ENCODE results near the gene UBAP1L.

Gene UBAP1L

DNA sequence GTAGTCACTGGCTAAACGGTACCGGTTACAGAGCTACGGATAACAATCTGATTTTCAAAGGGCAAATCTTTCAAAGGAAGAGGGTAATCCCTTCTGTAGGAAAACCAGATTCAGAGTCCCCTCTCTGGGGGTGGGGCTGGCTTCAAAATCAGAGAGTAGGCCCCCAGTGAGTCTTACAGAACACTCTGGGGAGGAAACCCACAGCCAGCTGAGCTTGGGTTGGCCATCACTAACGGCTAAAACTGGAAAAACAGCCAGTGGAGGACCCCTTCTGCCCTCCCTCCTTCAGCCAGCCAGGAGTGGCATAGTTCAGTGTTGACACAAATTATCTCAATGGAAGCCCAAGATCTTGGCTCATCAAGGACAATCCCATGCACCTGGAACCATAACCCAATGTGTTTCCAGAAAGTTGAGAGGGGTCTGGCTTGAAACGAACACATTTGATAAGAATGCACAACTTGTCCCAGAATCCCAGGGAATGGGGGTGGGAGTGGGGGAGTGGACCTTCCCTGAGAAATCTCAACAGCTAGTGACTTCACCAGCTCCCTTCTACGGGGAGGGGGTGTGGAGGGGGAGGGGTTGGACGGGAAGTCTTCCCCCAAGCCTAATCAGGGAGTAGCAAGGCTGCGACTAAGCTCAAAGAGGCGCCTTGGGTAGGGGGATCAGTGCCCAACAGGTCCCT, 48.2 kb downstream of the UBAP1L start:
- DNase-seq (ENCODE audit: low read depth in 3 of 3) = no peak

DNA sequence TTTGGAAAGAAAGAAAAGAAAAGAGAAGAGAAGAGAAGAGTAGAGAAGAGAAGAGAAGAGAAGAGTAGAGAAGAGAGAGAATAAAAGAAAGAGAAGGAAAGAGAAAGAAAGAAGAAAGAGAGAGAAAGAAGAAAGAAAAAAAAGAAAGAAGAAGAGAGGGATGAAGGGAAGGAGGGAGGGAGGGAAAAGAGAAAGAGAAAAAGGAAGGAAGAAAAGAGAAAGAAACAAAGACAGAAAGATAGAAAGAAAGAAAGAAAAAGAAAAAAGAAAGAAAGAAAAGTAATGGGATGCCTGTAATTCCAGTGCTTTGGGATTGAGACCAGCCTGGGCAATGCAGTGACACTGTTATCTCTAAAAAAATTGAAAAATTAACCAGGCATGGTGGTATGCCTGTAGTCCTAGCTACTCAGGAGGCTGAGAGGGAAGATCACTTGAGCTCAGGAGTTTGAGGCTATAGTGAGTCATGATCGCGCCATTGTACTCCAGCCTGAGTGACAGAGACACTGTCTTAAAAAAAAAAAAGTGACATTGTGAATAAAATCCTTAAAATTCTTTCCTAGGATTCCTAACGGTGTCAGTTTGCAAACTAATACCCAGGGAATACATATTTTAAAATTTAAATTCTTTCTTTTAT, 48.9 kb downstream of the UBAP1L start:
- no peak for DNase-seq (ENCODE audit: low read depth in 3 of 3)

DNA sequence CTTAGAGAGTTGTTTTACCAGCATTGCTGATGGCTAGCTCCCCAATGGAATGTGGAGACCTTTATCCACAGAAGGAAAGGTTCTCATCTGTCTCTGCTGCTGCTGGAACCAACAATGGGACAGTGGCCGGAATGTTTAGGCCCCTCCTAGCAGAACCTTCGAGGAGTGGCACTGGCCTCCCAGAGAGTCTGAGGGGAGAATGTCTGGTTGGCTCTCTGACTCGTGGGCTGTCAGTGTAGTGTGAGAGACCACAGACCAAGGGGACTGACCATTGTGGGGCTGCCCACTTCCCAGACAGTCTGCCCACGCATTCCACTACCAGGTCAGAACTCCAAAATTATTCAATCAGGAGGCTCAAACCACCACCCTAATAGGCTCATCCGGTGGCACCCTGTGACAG, 52.3 kb downstream of the UBAP1L start:
- DNase-seq (ENCODE audit: low read depth in 3 of 3) = no peak

DNA sequence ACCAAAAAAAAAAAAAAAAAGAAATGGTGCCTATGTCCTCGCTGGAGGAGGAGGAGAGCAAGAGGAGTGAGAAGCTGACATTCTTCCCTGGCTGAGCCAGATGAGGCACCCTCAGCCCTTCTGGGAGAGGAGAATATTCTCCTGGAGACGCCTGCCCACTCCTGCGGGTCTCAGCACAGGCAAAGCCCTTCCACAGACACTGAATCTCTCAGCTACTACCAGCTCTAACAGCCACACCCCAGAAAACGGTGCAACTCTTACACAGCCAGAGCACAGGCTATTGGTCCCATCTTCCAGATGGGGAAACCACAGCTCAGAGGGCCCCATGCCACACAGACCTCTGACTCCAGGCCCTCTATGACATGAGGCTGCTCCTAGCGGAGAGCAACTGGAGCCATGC, 52.9 kb downstream of the UBAP1L start:
- no peak for DNase-seq (ENCODE audit: low read depth in 3 of 3)

DNA sequence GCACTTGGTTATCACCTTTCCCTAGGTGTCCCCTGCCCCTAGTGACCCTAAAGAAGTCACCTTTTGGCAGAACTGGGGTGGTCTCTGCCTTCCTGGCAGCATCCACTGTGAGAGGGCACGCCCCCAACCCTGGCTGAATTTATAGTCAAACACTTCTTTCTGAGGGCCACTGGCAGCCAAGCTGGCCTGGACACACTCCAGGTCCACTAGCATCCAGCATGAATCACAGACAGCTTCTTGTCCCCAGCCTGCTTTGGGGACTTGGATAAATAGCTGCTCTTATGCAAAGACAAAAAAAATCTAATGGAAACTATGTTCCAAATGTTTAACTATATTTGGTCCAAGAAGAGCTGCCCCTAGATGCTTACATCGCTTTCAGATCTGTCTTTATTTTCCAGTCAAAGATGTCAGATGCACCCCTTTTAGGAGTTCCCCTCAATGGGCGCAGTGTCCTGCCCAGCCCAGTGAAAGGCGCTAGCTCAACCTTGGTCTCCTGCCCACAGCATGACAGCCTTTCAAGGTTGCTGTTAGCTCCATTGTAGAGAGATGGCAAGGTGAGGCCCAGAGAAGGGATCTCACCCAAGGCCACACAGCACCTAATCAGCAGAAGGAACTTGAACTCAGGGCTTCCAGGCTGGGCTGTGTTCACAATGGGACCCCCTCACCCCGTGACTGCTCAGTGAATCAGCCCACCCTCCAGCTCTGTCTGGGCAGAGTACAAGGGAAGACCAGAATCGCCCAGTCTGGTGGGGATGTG, 54.2 kb downstream of the UBAP1L start:
- DNase-seq (ENCODE audit: low read depth in 3 of 3) = no peak

GRCh38 chr15:65059931-65060596, 54.9 kb downstream of the UBAP1L start:
- no peak for DNase-seq (ENCODE audit: low read depth in 3 of 3)

- no peak for DNase-seq (ENCODE audit: low read depth in 3 of 3)
These were observed 55.6 kb downstream of the UBAP1L start for GRCh38 chr15:65059369-65059750.

DNA sequence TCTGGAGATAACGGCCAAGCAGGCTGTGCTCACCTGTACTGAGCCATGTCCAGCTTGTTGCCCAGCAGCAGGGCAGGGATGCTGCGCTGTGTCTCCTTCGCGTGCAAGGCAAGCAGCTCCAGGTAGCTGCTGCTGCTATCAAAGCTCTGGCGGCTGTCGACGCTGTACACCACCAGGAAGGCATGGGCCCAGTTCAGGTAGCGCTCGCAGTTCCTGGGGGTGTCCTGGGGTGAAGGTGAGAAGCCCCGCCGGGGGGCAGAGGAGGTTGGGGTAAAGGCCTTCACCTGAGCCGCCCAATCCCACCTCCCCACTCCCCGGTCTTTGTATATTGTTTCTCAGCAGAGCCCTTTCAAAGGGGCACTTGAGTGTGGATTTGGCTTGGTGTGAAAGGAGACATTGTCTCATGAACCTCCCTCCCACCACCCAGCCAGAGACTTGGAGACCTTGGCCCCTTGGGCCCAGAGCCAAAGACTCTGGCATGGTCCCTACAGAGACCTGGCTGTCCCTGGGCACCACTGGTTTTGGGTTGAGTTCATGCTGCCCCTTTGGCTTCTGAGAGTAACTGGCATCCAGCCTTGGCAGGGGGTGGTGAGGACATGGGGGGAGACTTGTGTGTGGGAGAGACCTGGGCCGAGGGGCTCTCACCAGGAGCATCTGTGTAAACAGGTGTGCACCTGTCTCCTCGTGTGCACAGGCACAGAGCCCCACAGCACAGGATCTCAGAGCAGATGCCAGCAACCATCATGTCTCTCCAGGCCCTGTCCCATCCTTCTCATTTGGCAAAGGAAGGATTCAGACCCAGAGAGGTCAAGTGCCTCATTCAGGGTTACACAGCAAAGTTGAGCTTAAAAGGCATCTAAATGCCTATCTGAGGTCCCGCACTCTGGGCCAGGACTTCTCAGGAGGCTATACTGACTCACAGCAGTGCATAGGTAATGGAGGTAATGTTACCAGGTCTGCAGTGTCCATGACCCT, 56.3 kb downstream of the UBAP1L start:
- DNase-seq (ENCODE audit: low read depth in 3 of 3) = no peak

GRCh38 chr15:65057549-65057940, 57.5 kb downstream of the UBAP1L start:
- DNase-seq (ENCODE audit: low read depth in 3 of 3) = no peak

- no peak for DNase-seq (ENCODE audit: low read depth in 3 of 3)
These were observed 58.0 kb downstream of the UBAP1L start for GRCh38 chr15:65056868-65057548.

- DNase-seq (ENCODE audit: low read depth in 3 of 3) = no peak
These were observed 58.9 kb downstream of the UBAP1L start for GRCh38 chr15:65056106-65056505.

GRCh38 chr15:65055201-65055870, 59.7 kb downstream of the UBAP1L start:
- no peak for DNase-seq (ENCODE audit: low read depth in 3 of 3)

DNA sequence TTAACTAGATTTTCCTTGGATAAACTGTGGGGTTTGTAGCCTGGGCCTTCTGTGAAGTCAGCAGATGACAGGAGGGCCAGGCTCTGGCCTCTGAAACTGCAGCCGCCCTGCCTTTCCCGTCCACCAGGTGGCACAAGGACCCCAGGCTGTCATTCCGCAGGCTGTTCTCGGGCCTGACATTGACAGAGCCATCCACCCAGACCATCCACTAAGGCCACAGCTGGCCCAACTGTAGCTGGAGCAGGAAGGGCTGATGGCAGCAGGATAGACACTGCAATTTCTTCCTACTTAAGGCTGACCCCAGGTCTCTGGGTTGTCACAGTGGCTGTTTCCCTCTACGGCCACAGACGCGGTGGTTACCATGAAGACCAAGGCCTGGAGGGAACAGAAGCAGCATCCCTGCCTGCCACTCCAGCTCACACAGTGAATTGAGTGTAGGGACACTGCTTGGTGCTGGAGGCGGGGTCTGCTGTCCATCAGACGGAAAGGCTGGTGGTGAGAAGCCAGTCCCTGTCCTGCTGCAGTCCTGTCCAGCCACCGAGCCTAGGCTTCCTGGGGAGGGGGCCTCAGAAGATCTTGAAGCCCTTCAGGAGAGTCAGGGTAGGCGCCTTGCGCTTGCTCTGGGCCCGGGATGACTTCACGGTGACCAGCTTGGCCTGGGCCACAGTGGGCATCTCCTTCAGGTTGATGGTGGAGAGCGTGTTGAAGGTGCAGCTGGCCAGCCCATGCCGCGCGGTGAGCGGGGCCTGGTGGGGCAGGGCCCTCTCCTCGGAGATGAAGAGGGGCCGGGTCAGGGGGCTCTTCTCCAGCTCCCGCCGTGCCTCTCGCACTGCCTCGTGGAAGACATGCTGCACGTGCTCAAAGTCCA, 60.4 kb downstream of the UBAP1L start:
- peak in 2 of 3 experiments; percentile 13 to 28 for DNase-seq (ENCODE audit: low read depth in 3 of 3)

DNA sequence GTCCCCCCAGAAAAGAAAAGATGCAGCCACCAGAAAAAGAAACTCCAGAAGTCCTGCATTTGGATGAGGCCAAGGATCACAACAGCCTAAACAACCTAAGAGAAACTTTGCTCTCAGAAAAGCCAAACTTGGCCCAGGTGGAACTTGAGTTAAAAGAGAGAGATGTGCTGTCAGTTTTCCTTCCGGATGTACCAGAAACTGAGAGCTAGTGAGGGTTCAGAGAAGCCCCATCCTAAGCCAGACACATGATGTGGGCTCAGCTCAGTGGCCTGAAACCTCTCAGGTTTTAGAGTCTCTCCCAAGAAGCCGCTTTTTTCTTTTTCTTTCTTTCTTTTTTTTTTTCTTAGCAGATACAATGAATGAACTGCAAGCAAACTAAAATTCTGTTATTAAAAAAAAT, 62.0 kb downstream of the UBAP1L start:
- DNase-seq (ENCODE audit: low read depth in 3 of 3) = no peak

GRCh38 chr15:65051266-65051665, 63.7 kb downstream of the UBAP1L start:
- no peak for DNase-seq (ENCODE audit: low read depth in 3 of 3)

GRCh38 chr15:65050270-65050669, 64.7 kb downstream of the UBAP1L start:
- no peak for DNase-seq (ENCODE audit: low read depth in 3 of 3)

DNA sequence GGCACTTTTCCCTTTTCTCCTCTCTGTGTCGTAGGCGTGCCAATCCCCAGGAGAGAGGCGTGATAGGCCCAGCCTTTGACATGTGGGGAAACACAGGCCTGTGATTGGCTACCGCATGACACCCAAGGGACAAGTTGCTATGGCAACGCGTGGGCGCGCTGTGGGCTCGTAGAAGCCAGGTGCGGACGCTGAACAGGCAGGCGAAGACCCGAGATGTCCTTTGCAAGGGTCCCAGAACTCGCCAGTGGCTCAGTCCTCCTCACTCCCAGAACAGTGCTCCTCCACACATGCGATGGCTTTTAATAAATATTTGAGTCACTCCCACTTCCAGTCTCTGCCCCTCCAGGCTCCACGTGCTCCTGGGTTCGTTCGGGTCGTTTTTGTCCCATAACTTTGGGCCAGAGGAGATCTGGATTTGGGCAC, 65.6 kb downstream of the UBAP1L start:
- peak; percentile 78 to 87 (median 78) for DNase-seq (ENCODE audit: low read depth in 3 of 3)

DNA sequence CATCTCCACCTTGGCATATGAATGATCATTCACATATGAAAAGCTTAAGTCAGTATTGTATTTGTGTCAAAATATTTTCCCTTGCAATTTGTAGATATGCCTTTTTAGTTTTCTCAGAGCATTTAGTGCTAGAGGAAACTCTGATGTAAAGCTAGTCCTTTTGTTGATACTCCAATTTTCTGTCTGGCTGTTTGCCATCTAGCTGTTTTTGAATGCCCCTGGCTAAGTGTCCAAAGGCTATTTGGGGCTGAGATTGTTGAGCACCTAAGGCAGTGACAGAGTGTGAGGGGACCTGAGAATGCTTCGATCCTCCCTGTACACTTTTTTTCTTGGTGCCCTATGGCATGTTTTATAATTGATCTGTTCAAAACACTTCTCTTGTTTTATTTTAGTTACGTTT, 66.8 kb downstream of the UBAP1L start:
- no peak for DNase-seq (ENCODE audit: low read depth in 3 of 3)

Data from stimulated activated CD4-positive, alpha-beta T cell treated with anti-CD3 and anti-CD28 coated beads, TNF-alpha, amount 100 ng/mL, for 4 hours (primary cell).